ENCODE results near the gene HTRA3.

Gene HTRA3

GRCh38 chr4:8296491-8296890 lies 26.9 kb downstream of the HTRA3 start:
- H3K4me3 ChIP-seq (ENCODE audit: low read depth, low read length): no peak overlapping the region
- TF ChIP-seq CTCF (IDR thresholded peaks at IDR 0.05; ENCODE audit: borderline replicate concordance, insufficient read depth, low read depth, low read length): no peak

GRCh38 chr4:8297141-8297601 lies 27.6 kb downstream of the HTRA3 start:
- no peak for TF ChIP-seq CTCF (IDR thresholded peaks at IDR 0.05; ENCODE audit: borderline replicate concordance, insufficient read depth, low read depth, low read length)
- no peak overlapping the region for H3K4me3 ChIP-seq (ENCODE audit: low read depth, low read length)

GRCh38 chr4:8297691-8298485 lies 28.3 kb downstream of the HTRA3 start:
- no peak for TF ChIP-seq CTCF (IDR thresholded peaks at IDR 0.05; ENCODE audit: borderline replicate concordance, insufficient read depth, low read depth, low read length)
- no peak overlapping the region for H3K4me3 ChIP-seq (ENCODE audit: low read depth, low read length)

GRCh38 chr4:8300832-8301231 lies 31.3 kb downstream of the HTRA3 start:
- TF ChIP-seq CTCF (IDR thresholded peaks at IDR 0.05; ENCODE audit: borderline replicate concordance, insufficient read depth, low read depth, low read length): no peak
- H3K4me3 ChIP-seq (ENCODE audit: low read depth, low read length): no peak overlapping the region

GRCh38 chr4:8301851-8302730 lies 32.5 kb downstream of the HTRA3 start:
- H3K4me3 ChIP-seq (ENCODE audit: low read depth, low read length): no peak overlapping the region
- TF ChIP-seq CTCF (IDR thresholded peaks at IDR 0.05; ENCODE audit: borderline replicate concordance, insufficient read depth, low read depth, low read length): no peak

- H3K4me3 ChIP-seq (ENCODE audit: low read depth, low read length): no peak overlapping the region
- no peak for TF ChIP-seq CTCF (IDR thresholded peaks at IDR 0.05; ENCODE audit: borderline replicate concordance, insufficient read depth, low read depth, low read length)
Observed at GRCh38 chr4:8303081-8303480, 33.5 kb downstream of the HTRA3 start.
